Neutrophil (primary cell): ENCODE measurements around the gene ABL2.

Source experiments
- H3K27ac ChIP-seq: fragments of 200-600 bp; sonication (generic); 2 replicates; pipeline ENCODE4 v1.5.1; 2016; ENCODE audit warnings: mild to moderate bottlenecking, moderate library complexity
- H3K27me3 ChIP-seq: fragments of 200-600 bp; sonication (generic); 2 replicates; pipeline ENCODE4 v1.6.0; 2016; ENCODE audit warnings: mild to moderate bottlenecking
- H3K36me3 ChIP-seq: fragments of 200-600 bp; sonication (generic); 2 replicates; pipeline ENCODE4 v1.5.1; 2017
- H3K4me1 ChIP-seq, 2 experiments: fragments of 200-600 bp in 1 of 2; sonication (generic) in 1 of 2; 1 replicate in 1 of 2; 2 replicates in 1 of 2; pipeline versions ENCODE4 v1.5.1 to v1.6.1; 2013 to 2016; ENCODE audit warnings: low read depth in 1 of 2, low read length in 1 of 2, mild to moderate bottlenecking in 1 of 2, moderate library complexity in 1 of 2; ENCODE audit not compliant: control insufficient read depth in 1 of 2, insufficient read depth in 1 of 2
- H3K4me3 ChIP-seq, 2 experiments: fragments of 200-600 bp in 1 of 2; sonication (generic) in 1 of 2; 1 replicate in 1 of 2; 2 replicates in 1 of 2; pipeline ENCODE4 v1.5.1; 2013 to 2016; ENCODE audit warnings: low read depth in 1 of 2, low read length in 1 of 2, mild to moderate bottlenecking in 1 of 2, moderate library complexity in 1 of 2
- H3K9me3 ChIP-seq: fragments of 200-600 bp; sonication (generic); 2 replicates; pipeline ENCODE4 v1.5.1; 2016
- TF ChIP-seq, protein P1 (sequence below): fragments of 200-600 bp; sonication (generic); IDR thresholded peaks from 2 replicates; pipeline ENCODE4 v1.5.1; 2016; ENCODE audit warnings: antibody characterized with exemption

ABL2 gene

DNA sequence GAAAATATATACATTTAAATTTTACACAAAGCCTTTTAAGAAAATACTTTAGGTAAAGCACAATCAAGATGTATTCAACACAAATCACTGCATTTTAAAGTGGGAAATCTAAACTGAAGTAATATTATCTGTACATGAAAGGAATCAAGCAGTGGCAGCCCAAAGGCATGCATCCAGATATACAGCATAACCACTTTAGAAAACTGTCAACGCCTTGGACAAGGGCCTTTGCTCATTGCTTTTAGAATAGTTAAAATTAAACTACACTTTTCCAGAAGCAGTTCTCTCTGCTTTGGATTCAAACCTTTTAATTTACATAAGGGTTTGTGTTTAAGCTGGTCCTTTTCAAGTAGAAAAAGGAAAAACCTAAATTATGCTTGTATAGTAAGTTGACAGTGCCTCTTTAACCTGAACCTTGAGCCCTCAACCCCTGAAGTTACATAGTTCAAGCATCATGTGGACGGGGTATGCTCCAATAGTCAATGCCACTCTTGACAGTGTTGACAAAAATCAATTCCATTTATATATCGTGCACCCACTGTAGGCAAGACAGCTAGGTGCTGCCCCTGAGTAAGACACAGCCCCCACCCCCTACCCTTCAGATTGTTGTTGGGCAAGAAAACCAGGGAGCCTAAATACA lies 124.7 kb downstream of the ABL2 start:
- Histone ChIP-seq H3K4me1 (no peaks in the 10 kb centered on the region), H3K36me3 (peaks cover 22% of the 10 kb centered on the region), H3K9me3 (no peaks in the 10 kb centered on the region), H3K4me3 (no peak overlapping the region), H3K27ac (no peak overlapping the region), H3K27me3 (no peaks in the 10 kb centered on the region)
- TF ChIP-seq, protein P1, sequence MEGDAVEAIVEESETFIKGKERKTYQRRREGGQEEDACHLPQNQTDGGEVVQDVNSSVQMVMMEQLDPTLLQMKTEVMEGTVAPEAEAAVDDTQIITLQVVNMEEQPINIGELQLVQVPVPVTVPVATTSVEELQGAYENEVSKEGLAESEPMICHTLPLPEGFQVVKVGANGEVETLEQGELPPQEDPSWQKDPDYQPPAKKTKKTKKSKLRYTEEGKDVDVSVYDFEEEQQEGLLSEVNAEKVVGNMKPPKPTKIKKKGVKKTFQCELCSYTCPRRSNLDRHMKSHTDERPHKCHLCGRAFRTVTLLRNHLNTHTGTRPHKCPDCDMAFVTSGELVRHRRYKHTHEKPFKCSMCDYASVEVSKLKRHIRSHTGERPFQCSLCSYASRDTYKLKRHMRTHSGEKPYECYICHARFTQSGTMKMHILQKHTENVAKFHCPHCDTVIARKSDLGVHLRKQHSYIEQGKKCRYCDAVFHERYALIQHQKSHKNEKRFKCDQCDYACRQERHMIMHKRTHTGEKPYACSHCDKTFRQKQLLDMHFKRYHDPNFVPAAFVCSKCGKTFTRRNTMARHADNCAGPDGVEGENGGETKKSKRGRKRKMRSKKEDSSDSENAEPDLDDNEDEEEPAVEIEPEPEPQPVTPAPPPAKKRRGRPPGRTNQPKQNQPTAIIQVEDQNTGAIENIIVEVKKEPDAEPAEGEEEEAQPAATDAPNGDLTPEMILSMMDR = no peak

DNA sequence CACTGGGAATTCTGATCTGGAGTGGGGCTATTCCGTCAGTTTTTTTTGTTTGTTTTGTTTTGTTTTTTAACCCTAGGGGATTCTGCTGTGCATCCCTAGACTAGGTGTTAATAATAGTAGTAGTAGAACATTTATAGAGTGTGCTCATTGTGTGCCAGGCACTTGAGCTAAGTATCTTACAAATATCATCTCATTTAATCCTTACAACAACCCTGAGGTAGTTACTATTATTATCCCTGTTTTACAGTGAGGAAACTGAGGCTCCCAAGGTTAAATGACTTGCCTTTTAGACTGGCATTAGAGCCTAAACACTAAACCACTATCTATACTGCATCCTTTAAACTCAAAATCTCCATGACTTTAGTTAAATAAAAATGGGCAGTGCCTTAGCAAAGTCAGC lies 125.5 kb downstream of the ABL2 start:
- TF ChIP-seq, protein P1 = no peak
- no peak overlapping the region for H3K4me3 ChIP-seq
- H3K9me3 ChIP-seq = no peaks in the 10 kb centered on the region
- no peaks in the 10 kb centered on the region for H3K4me1 ChIP-seq
- no peak overlapping the region for H3K27ac ChIP-seq
- peaks cover 16% of the 10 kb centered on the region for H3K36me3 ChIP-seq
- H3K27me3 ChIP-seq = no peaks in the 10 kb centered on the region

DNA sequence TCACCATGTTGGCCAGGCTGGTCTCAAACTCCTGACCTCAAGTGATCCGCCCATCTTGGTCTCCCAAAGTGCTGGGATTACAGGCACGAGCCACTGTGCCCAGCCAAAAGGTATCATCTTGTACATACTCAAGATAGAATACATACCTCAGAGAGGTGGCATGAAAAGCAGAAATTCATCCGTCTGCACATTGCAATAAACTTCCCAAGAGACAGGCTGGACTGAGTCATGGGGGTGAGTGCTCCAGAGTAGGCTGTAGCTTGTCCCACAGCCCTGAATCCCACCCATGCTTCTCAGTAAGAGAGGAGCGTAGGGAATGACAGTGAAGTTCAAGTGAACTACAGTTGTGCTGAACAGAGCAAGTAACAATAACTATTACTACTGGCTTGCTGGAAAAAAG lies 127.9 kb downstream of the ABL2 start:
- TF ChIP-seq, protein P1 = no peak
- Histone ChIP-seq H3K9me3 (no peaks in the 10 kb centered on the region), H3K36me3 (peaks cover 9% of the 10 kb centered on the region), H3K4me1 (no peaks in the 10 kb centered on the region), H3K4me3 (no peak overlapping the region), H3K27me3 (no peaks in the 10 kb centered on the region), H3K27ac (no peak overlapping the region)

DNA sequence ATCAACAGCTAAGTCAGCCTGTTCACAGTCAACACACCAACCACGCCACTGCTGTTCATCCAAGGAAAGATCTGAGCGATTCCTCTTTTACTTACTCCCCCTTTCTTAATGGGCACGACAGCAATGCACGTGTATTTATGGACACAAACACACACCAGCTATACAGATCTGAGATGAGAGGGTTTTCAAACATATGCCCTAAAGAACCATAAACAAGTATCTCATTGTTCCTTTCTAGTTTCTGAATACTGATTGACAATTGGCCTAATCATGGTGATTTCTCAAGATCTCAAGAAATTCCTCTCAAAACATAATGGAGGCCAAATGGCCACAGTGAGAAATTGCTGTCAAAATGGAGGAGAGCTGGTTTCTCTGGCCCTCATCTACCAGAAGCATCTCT lies 129.6 kb downstream of the ABL2 start:
- peaks cover 24% of the 10 kb centered on the region for H3K36me3 ChIP-seq
- TF ChIP-seq, protein P1 = no peak

DNA sequence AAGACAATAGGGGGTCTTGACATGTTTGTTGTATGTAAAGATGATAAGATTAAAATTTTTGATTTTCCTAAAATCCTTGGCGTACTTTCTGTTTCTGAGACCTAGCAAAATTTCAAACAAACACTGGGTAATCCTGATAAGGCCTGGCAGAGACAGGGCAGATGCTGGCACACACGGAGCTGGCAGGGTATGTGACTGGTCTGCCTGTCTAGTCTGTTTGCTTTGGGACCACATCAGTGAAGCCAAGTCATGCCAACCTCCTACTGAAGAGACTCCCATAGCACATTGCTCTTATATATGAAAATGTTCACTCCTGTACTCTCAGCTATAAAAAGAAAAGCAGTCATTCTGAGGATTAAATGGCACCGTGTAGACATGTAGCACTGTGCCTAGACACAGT lies 133.6 kb downstream of the ABL2 start:
- Histone ChIP-seq H3K4me3 (no peak overlapping the region), H3K36me3 (peaks cover 51% of the 10 kb centered on the region), H3K27ac (no peak overlapping the region), H3K9me3 (no peaks in the 10 kb centered on the region), H3K4me1 (peaks cover 4% of the 10 kb centered on the region in 2 experiments), H3K27me3 (no peaks in the 10 kb centered on the region)
- TF ChIP-seq, protein P1 = no peak

More for the DNA sequence above, 129.6 kb downstream of the ABL2 start:
- Histone ChIP-seq H3K4me1 (no peaks in the 10 kb centered on the region), H3K27me3 (no peaks in the 10 kb centered on the region), H3K4me3 (no peak overlapping the region), H3K27ac (no peak overlapping the region), H3K9me3 (no peaks in the 10 kb centered on the region)

DNA sequence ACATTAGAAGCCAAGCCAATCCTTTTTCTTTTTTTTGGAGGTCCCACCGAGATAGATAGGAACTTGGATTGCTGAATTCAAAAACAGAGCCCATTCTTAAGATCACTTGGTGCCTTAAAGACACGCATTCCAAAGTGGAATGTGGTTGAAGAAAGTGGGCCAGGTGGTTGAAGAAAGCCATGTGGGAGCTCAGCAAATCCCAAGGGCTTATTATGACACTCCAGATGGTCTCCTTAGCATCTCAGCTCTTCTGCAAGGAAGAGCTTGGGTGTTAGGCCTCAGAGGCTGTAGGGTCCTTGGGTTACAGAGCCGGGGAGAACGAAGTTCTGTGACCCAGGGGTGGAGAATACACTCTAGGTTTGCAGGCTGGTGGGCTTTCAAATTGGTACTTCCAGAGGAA lies 134.1 kb downstream of the ABL2 start:
- TF ChIP-seq, protein P1 = no peak
- Histone ChIP-seq H3K4me3 (no peak overlapping the region), H3K27me3 (no peaks in the 10 kb centered on the region), H3K36me3 (peaks cover 54% of the 10 kb centered on the region), H3K9me3 (no peaks in the 10 kb centered on the region), H3K27ac (no peak overlapping the region), H3K4me1 (peaks cover 4% of the 10 kb centered on the region in 2 experiments)
